CD4-positive, CD25-positive, alpha-beta regulatory T cell (primary cell): ENCODE results near the gene NFATC3. TPM values are rescaled to one million over a fixed set of nuclear protein-coding genes. Genes with fewer than 3 reads are reported as not detected.
A peak's percentile ranks its signal among the peaks of the same experiment; 100 is the strongest.

Experiments
- ATAC-seq, 2 donors: fragments of 150-1000 bp; cut with Tn5 transposase; one replicate each; pipeline ENCODE4 v1.10.0; 2021; ENCODE audit warnings: low read depth in 2 of 2, moderate number of reproducible peaks in 2 of 2, moderate library complexity in 1 of 2
- DNase-seq, 3 donors: peaks; one replicate each; pipeline versions ENCODE4 v3.0.0 to v3.0.0-alpha.2; 2012 to 2022; ENCODE audit warnings: mixed read lengths in 1 of 3
- H3K27ac ChIP-seq: one replicate; pipeline ENCODE4 v1.7.0; 2013; ENCODE audit warnings: mild to moderate bottlenecking, low read length; ENCODE audit not compliant: insufficient read depth, poor library complexity, severe bottlenecking
- H3K27me3 ChIP-seq: one replicate; pipeline ENCODE4 v1.7.0; 2013; ENCODE audit warnings: low read length; ENCODE audit not compliant: control insufficient read depth, insufficient read depth
- H3K36me3 ChIP-seq: one replicate; pipeline ENCODE4 v1.7.0; 2013; ENCODE audit warnings: mild to moderate bottlenecking, low read length, moderate library complexity; ENCODE audit not compliant: control insufficient read depth, insufficient read depth
- H3K4me1 ChIP-seq: 2 replicates; pipeline ENCODE4 v1.7.0; 2013; ENCODE audit warnings: mild to moderate bottlenecking, low read length; ENCODE audit not compliant: insufficient read depth, control insufficient read depth, poor library complexity, severe bottlenecking
- H3K4me3 ChIP-seq: one replicate; pipeline ENCODE4 v1.7.0; 2013; ENCODE audit warnings: low read depth, mild to moderate bottlenecking, low read length, moderate library complexity
- H3K9me3 ChIP-seq, 2 experiments: 1 replicate in 1 of 2; 2 replicates in 1 of 2; pipeline ENCODE4 v1.7.0; 2013; ENCODE audit warnings: low read length in 2 of 2, mild to moderate bottlenecking in 1 of 2, moderate library complexity in 1 of 2; ENCODE audit not compliant: control insufficient read depth in 2 of 2
- H3K27ac Mint-ChIP-seq, 3 donors: one replicate each; pipeline ENCODE4 v1.8.0; 2020 to 2022; ENCODE audit warnings: mild to moderate bottlenecking in 3 of 3, mixed read lengths in 3 of 3, moderate library complexity in 2 of 3
- H3K27me3 Mint-ChIP-seq: one replicate; pipeline ENCODE4 v1.8.0; 2022; ENCODE audit warnings: mild to moderate bottlenecking, mixed read lengths
- H3K36me3 Mint-ChIP-seq: one replicate; pipeline ENCODE4 v1.8.0; 2020; ENCODE audit warnings: mixed read lengths
- H3K4me1 Mint-ChIP-seq, 4 donors: one replicate each; pipeline ENCODE4 v1.8.0; 2020 to 2022; ENCODE audit warnings: mixed read lengths in 4 of 4, mild to moderate bottlenecking in 1 of 4
- H3K4me3 Mint-ChIP-seq, 4 donors: one replicate each; pipeline ENCODE4 v1.8.0; 2020 to 2022; ENCODE audit warnings: mild to moderate bottlenecking in 4 of 4, mixed read lengths in 4 of 4, moderate library complexity in 3 of 4
- H3K9me3 Mint-ChIP-seq, 7 donors: one replicate each; pipeline ENCODE4 v1.8.0; 2020 to 2022; ENCODE audit warnings: mixed read lengths in 7 of 7, mild to moderate bottlenecking in 3 of 7, moderate library complexity in 2 of 7
- polyA plus RNA-seq, 4 donors: library from polyadenylated mRNA; unstranded; fragments of 300-500 nt; fragmentation: Illumina TruSeq; gene quantifications; one replicate each; pipeline ENCODE4 v1.2.3, GENCODE V29; 2021
- total RNA-seq: library from RNA; stranded (reverse); gene quantifications from one replicate; pipeline ENCODE4 v1.2.3, GENCODE V29; 2022

The NFATC3 gene
- total and polyA plus RNA-seq, 5 donors from 2014 or later = 52.0 to 115 (median 60.9) TPM

GRCh38 chr16:68073902-68074760, 11.0 kb upstream of the NFATC3 start:
- DNase-seq = no peak
- no peaks in the 10 kb centered on the region for H3K9me3 Mint-ChIP-seq
- peaks cover 18 to 88% (median 62%) of the 10 kb centered on the region in 4 donors for H3K4me1 Mint-ChIP-seq
- no peak for ATAC-seq
- Histone ChIP-seq H3K27ac (peak overlapping the region; percentile 48), H3K4me1 (peaks cover 80% of the 10 kb centered on the region), H3K36me3 (peaks cover 2% of the 10 kb centered on the region), H3K4me3 (peak overlapping the region; percentile 22), H3K9me3 (no peaks in the 10 kb centered on the region), H3K27me3 (no peaks in the 10 kb centered on the region)
- peak overlapping the region; percentile 67 to 76 (median 74) for H3K4me3 Mint-ChIP-seq
- peaks cover 27% of the 10 kb centered on the region for H3K36me3 Mint-ChIP-seq
- H3K27ac Mint-ChIP-seq = peak overlapping the region; percentile 82 to 94 (median 85)
- H3K27me3 Mint-ChIP-seq = no peaks in the 10 kb centered on the region

GRCh38 chr16:68074850-68075555, 10.2 kb upstream of the NFATC3 start:
- peak; percentile 72 to 80 for ATAC-seq
- Histone ChIP-seq H3K36me3 (peaks cover 2% of the 10 kb centered on the region), H3K4me1 (peaks cover 82% of the 10 kb centered on the region), H3K27ac (peak overlapping the region; percentile 48), H3K9me3 (no peaks in the 10 kb centered on the region), H3K4me3 (peak overlapping the region; percentile 22), H3K27me3 (no peaks in the 10 kb centered on the region)
- H3K4me1 Mint-ChIP-seq = peaks cover 17 to 88% (median 65%) of the 10 kb centered on the region in 4 donors
- H3K4me3 Mint-ChIP-seq = peak overlapping the region; percentile 66 to 76 (median 74)
- H3K36me3 Mint-ChIP-seq = peaks cover 27% of the 10 kb centered on the region
- H3K27ac Mint-ChIP-seq = peak overlapping the region; percentile 82 to 94 (median 85)
- peak; percentile 34 to 87 (median 61) for DNase-seq
- H3K9me3 Mint-ChIP-seq = no peaks in the 10 kb centered on the region
- H3K27me3 Mint-ChIP-seq = no peaks in the 10 kb centered on the region

GRCh38 chr16:68075980-68076379, 9.2 kb upstream of the NFATC3 start:
- Mint-ChIP-seq H3K27ac (peak overlapping the region; percentile 57 to 82 (median 74)), H3K36me3 (peaks cover 27% of the 10 kb centered on the region), H3K4me3 (peak overlapping the region in 2 of 4 donors; percentile 5 to 75), H3K9me3 (no peaks in the 10 kb centered on the region), H3K27me3 (no peaks in the 10 kb centered on the region), H3K4me1 (peaks cover 8 to 88% (median 60%) of the 10 kb centered on the region in 4 donors)
- H3K36me3 ChIP-seq = peaks cover 2% of the 10 kb centered on the region
- no peak overlapping the region for H3K27ac ChIP-seq
- no peak for ATAC-seq
- no peaks in the 10 kb centered on the region for H3K9me3 ChIP-seq
- H3K4me3 ChIP-seq = peak overlapping the region; percentile 13
- DNase-seq = no peak
- no peaks in the 10 kb centered on the region for H3K27me3 ChIP-seq
- peaks cover 82% of the 10 kb centered on the region for H3K4me1 ChIP-seq

- peaks cover 82% of the 10 kb centered on the region for H3K4me1 ChIP-seq
These were observed 8.6 kb upstream of the NFATC3 start for GRCh38 chr16:68076560-68076959.

GRCh38 chr16:68077866-68078700, 7.1 kb upstream of the NFATC3 start:
- peak overlapping the region; percentile 17 to 90 (median 52) for H3K4me3 Mint-ChIP-seq
- no peaks in the 10 kb centered on the region for H3K27me3 ChIP-seq
- no peak for DNase-seq
- peaks cover 25% of the 10 kb centered on the region for H3K36me3 Mint-ChIP-seq
- H3K9me3 Mint-ChIP-seq = no peaks in the 10 kb centered on the region
- H3K4me3 ChIP-seq = no peak overlapping the region
- H3K27ac ChIP-seq = peak overlapping the region; percentile 73
- H3K4me1 ChIP-seq = peaks cover 85% of the 10 kb centered on the region
- H3K4me1 Mint-ChIP-seq = peaks cover 4 to 90% (median 70%) of the 10 kb centered on the region in 4 donors
- H3K27ac Mint-ChIP-seq = peak overlapping the region; percentile 72 to 96 (median 96)
- H3K36me3 ChIP-seq = peaks cover 2% of the 10 kb centered on the region
- no peaks in the 10 kb centered on the region for H3K9me3 ChIP-seq
- no peaks in the 10 kb centered on the region for H3K27me3 Mint-ChIP-seq
- no peak for ATAC-seq

More at GRCh38 chr16:68076560-68076959, 8.6 kb upstream of the NFATC3 start:
- H3K27me3 ChIP-seq = no peaks in the 10 kb centered on the region
- H3K27ac Mint-ChIP-seq = peak overlapping the region; percentile 20 to 82 (median 74)
- no peaks in the 10 kb centered on the region for H3K9me3 Mint-ChIP-seq
- H3K36me3 ChIP-seq = peaks cover 2% of the 10 kb centered on the region
- H3K27ac ChIP-seq = peak overlapping the region; percentile 43
- ATAC-seq = no peak
- DNase-seq = no peak
- peak overlapping the region in 2 of 4 donors; percentile 1 to 44 for H3K4me3 Mint-ChIP-seq
- H3K9me3 ChIP-seq = no peaks in the 10 kb centered on the region
- H3K36me3 Mint-ChIP-seq = peaks cover 27% of the 10 kb centered on the region
- H3K27me3 Mint-ChIP-seq = no peaks in the 10 kb centered on the region
- peaks cover 4 to 88% (median 60%) of the 10 kb centered on the region in 4 donors for H3K4me1 Mint-ChIP-seq
- H3K4me3 ChIP-seq = no peak overlapping the region

- Mint-ChIP-seq H3K27ac (peak overlapping the region; percentile 95 to 96 (median 96)), H3K36me3 (peaks cover 22% of the 10 kb centered on the region), H3K4me3 (peak overlapping the region in 3 of 4 donors; percentile 77 to 90 (median 86)), H3K27me3 (no peaks in the 10 kb centered on the region), H3K9me3 (no peaks in the 10 kb centered on the region), H3K4me1 (peaks cover 8 to 93% (median 75%) of the 10 kb centered on the region in 4 donors)
- no peaks in the 10 kb centered on the region for H3K27me3 ChIP-seq
- peak overlapping the region; percentile 73 for H3K27ac ChIP-seq
- no peak for ATAC-seq
- H3K4me3 ChIP-seq = peak overlapping the region; percentile 45
- peaks cover 90% of the 10 kb centered on the region for H3K4me1 ChIP-seq
- peaks cover 2% of the 10 kb centered on the region for H3K36me3 ChIP-seq
- H3K9me3 ChIP-seq = no peaks in the 10 kb centered on the region
- DNase-seq = no peak
These were observed 6.3 kb upstream of the NFATC3 start for GRCh38 chr16:68078701-68079375.

- Mint-ChIP-seq H3K4me3 (peak overlapping the region; percentile 77 to 93 (median 88)), H3K4me1 (peaks cover 8 to 93% (median 76%) of the 10 kb centered on the region in 4 donors), H3K36me3 (peaks cover 18% of the 10 kb centered on the region), H3K27me3 (no peaks in the 10 kb centered on the region), H3K27ac (peak overlapping the region; percentile 95 to 96 (median 96)), H3K9me3 (no peaks in the 10 kb centered on the region)
- Histone ChIP-seq H3K27me3 (no peaks in the 10 kb centered on the region), H3K4me1 (peaks cover 90% of the 10 kb centered on the region), H3K27ac (peak overlapping the region; percentile 73), H3K4me3 (peak overlapping the region; percentile 45), H3K9me3 (no peaks in the 10 kb centered on the region), H3K36me3 (peaks cover 2% of the 10 kb centered on the region)
- DNase-seq = no peak
- no peak for ATAC-seq
These were observed 5.9 kb upstream of the NFATC3 start for GRCh38 chr16:68079376-68079625.
